ENCODE data around the gene PAK6.
A peak's percentile ranks its signal among the peaks of the same experiment; 100 is the strongest.

The PAK6 gene

DNA sequence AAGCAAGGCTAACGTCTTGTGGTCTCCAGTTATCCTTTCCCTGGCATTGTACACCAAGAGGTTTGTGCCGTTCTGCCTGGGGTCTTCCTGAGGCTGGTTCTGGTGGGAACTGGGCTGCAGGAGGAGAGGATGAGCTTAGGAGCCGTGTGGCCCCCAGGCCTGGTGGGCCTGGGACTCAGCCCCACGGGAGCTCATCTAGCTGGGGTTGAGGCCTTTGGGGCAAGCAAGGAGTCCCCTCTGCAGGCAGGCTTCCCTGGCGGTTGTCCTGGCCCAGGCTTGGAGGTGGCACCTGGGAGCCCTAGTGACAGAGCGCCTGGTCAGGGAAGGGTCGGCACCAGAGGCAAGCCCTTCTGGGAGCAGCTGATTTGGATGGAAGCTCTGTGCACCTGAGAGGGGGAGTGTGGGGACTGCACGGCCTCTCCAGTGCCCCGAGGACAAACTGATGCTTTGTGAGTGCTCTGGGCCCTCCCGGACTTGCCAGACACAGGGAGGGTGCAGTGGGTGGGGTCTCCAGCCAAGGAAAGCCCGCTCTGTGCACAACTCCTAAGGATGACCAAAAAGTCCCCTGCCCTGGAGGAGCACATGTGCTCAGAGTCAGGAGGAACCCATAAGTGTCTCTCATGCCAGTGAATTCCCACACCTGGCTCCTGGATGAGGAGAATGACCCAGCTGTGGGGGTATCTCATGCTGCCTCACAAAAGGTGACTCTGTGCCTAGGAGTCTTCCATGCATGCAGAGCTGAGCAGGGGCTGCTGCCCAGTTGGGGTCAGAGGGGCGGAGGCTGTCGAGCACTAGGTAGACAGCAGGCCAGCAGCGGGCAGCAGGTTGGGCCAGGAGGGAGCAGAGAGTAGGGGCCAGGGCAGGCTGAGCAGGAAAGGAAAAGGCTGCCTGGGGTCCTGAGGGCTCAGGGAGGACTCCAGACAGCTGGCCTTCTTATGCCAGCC is 2.7 kb downstream of the PAK6 start:
- DNase-seq, result no peak

DNA sequence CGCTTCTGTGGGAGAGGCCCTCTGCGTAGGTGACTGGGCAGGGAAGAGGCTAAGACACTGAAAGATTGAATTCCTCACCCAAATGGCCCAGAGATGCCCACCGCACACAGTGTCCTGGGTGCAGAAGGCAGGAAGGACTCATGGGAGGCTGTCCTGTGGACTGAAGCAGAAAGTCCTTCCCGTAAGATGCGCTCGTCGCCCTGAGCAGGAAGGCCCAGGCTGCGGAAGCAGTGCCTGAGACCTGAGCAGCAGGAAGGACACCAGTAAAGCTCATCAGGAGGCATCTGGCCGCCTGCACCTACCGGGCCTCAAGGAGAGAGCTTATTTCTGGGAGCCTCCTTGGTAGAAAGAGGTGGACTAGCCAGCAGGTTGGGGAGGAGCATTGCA is 3.3 kb downstream of the PAK6 start:
- no peak for DNase-seq

GRCh38 chr15:40242601-40243000 is 3.7 kb downstream of the PAK6 start:
- DNase-seq, result no peak

- no peak for DNase-seq
Observed at GRCh38 chr15:40243126-40243810, 4.4 kb downstream of the PAK6 start.

DNA sequence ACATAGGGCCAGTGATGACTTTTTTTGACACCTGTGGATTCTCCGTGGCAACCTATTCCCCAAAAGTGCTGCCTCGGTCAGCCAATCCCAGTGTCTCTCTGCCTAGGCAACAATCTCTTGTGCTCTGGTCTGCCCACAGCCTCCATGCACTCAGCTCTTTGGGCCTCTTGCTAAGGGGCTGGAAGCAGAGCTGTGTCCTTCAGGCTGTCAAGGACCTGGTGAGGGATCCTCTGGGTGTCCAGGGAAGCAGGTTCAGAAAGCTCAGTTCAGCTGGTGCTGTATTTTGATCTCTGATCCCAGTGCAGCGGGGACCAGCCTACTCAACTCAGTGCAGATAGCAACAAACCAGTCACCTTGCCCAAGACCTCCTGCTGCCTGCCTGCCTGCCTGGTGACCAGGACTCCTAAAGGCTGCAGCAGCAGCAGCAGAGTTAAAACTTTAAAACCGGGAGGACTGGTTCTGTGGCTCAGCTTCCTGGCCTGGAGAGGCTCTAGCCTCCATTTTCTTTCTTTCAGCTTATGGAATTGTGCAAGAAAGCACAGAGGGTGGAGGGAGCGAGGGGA is 6.2 kb downstream of the PAK6 start:
- DNase-seq, result no peak

- DNase-seq, result no peak
Observed at GRCh38 chr15:40245666-40246450, 7.0 kb downstream of the PAK6 start.

GRCh38 chr15:40246496-40247280 is 7.8 kb downstream of the PAK6 start:
- no peak for DNase-seq

DNA sequence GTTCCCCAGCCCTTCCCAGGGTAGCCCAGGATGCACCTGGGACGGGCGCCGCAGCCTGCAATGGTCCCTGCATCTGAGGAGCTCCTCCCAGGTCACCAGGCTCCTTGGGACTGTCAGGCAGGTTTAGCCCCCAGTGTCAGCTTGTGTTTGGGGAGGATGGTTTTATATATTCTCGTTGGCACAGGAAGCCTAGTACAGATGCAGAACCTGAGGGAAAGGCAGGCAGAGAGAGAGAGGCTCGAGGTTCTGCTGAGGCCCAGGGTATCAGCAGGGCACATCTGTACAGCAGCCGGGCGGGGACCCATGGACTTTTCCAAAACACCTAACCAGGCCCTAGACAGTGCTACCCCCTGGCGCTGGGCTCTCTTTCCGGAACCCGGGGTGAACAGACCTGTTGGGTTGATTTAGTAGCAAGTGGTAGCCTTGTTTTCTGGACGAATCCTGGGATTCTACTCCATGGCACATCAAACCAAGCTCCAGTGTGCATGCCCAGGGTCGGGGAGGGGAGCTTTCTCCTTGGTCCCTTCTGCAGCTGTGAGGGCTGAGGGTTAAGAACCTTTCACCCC is 8.6 kb downstream of the PAK6 start:
- DNase-seq, result no peak

GRCh38 chr15:40248006-40248783 is 9.3 kb downstream of the PAK6 start:
- DNase-seq, result no peak

DNA sequence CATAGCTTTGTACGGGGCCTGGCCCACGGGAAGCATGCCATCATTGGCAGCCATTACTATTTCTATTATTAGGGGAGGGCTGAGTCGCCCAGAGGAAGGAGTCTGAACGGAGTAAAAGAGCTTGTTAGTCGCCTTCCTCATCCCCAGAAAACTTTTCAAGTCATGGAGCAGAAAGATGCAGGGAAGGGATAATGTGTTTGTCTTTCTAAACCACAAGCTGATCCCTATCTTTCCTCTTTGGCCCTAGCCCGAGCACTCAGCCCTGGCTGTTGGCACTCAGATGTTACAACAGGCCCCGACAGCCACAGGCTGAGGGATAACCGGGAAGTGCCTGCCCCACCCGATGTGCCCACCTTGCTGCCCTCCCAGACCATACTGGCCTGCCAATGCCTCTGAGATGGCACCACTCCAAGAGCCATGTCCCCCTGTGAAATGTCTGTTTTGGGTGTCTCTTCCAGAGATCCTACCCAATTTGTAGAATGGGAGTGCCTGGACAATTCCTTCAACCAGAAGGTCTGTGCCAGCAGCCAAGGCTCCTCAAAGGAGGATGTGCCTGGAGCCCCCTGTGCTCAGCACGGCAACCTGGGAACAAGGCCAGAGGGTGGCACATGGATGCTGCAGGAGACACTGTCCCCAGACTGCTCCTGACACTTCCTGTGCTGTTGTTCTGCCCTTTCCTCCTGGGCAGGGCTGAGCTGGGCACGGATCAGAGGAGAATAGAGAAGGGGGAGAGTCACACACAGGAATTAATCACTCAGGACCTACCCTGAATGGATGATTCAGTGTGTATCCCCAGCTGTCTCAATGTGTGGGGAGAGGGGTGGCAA is 10.8 kb downstream of the PAK6 start:
- DNase-seq, result no peak

DNA sequence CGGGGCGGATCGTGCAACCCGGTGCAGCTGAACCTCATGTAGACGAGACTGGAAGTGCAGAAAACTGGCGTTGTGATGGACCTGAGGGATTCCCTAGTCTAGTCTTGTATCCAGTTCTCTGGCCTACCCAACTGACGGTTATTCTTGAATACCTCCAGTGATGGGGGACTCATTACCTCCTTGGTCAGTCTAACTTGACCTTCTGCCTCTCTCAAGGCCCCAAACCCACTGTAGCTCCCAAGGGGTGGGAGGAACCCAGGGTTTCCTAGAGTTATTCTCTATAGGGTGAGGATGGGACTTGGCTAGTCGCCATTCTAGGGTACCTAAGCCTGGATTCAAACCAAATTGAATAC is 11.4 kb downstream of the PAK6 start:
- DNase-seq, result no peak

GRCh38 chr15:40250771-40251483 is 12.1 kb downstream of the PAK6 start:
- DNase-seq, result no peak

DNA sequence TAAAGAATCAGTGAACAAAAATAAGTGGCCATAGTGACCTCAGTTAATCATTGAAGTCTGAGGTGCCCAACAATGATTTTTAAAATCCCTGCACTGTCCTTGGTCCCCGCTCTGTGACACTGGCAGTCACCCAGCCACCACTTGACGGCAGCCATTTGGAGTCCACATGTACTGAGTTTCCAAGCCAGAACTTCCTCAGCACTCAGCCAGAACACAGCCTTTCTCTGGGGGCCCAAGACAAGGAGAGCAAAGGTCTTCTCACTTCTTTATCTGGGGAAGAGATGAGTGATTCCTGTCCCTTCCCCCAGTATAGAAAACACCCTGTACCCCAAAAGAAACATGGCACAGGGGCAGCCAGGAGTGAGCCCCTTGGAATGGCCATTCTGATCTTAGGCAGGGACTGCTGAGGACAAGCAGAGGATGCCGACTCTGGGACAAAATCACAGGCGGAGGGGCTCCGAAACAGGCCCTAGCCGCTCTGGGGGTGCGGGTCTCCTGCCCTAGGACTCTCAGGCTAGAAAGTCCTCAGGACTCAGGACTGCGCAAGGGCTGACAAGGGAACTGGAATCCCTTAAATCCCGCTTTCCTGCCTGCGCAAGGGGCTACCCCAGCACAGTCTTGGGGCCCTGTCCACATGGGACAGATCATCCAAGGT is 12.8 kb downstream of the PAK6 start:
- DNase-seq, result no peak

DNA sequence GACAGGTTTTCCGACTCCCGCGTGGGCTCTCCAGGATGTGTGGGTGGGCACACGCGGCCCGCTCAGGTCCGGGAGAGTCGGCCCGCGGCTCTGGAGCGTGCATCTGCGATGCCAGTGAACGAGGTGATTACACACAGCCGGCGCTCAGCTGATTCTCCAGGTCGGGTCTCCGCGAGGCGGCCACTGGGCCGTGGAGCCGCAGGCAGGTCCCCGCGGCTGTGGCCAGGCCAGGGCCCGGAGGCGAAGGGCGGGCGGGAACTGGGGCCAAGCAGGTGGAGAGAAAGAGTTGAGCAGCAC is 13.2 kb downstream of the PAK6 start:
- DNase-seq, result no peak

DNA sequence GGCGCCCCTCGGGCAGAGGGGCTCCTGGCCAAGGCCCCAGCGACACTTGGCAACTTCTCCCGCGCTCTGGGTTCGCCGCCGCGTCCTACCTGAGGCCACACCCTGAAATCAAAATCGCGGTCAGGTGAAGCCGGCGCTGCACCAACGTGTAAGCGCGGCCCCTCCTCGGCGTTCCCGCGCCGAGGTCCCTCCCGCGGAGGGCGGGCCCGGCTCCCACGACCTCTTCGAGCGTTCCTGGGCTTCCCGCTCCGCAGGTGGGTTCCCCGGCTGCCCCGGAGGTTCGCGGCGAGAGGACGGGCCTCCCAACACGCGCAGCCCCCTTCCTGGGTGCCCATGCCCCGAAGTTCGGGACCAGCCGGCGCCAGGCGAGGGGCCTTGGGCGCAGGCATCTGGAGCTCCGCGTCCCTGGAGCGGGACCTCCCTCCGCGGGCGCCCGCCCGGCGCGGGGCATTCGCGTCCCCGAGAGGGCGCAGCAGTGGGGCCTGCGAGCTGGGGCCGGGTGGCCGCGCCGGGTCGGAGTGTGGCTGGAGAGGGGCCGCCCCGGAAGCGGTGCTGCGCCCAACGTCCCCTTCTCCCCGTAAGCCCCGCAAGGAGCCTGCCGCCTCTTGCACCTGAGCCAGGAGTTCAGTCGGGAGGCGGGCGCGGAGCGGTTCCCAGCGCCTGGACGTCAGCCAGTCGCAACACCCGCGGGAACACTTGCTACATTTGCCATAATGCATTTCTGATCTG is 13.7 kb downstream of the PAK6 start:
- peak in 4 of 58 donors; percentile 17 to 29 (median 26) for DNase-seq

- DNase-seq, result no peak
Observed at GRCh38 chr15:40253167-40253790, 14.4 kb downstream of the PAK6 start.

GRCh38 chr15:40254452-40254851 is 15.6 kb downstream of the PAK6 start:
- no peak for DNase-seq

Data from anterior cingulate cortex (tissue), 58 donors.